IPS-NIHi11 (cell line): ENCODE data around the gene PFN3.
"Not testable (repeated sequence)": the region's sequence is repeated elsewhere in the genome, so short reads cannot be mapped to it uniquely, and the experiment has no call there.

Experiments
- DNase-seq: peaks from one replicate; pipeline ENCODE4 v3.0.0; 2012; ENCODE audit warnings: mixed read lengths, low spot score

The PFN3 gene

GRCh38 chr5:177393206-177393765 lies 7.2 kb downstream of the PFN3 start:
- DNase-seq, result no peak

GRCh38 chr5:177392765-177393164 lies 7.7 kb downstream of the PFN3 start:
- no peak for DNase-seq

GRCh38 chr5:177390363-177391300 lies 9.8 kb downstream of the PFN3 start:
- peak; percentile 96 for DNase-seq

GRCh38 chr5:177389241-177390169 lies 11.0 kb downstream of the PFN3 start:
- DNase-seq, result no peak

GRCh38 chr5:177388521-177389052 lies 11.9 kb downstream of the PFN3 start:
- DNase-seq, result no peak

GRCh38 chr5:177387405-177387804 lies 13.1 kb downstream of the PFN3 start:
- DNase-seq, result no peak

- DNase-seq, result no peak
Observed at GRCh38 chr5:177386542-177386941, 13.9 kb downstream of the PFN3 start.

GRCh38 chr5:177385720-177386119 lies 14.7 kb downstream of the PFN3 start:
- no peak for DNase-seq

GRCh38 chr5:177384134-177384533 lies 16.3 kb downstream of the PFN3 start, which contains the start of gene SLC34A1:
Gene SLC34A1 (plus strand): TSS chr5:177384434. CDS start chr5:177385742, 1,308 bp downstream.
- DNase-seq, result no peak

GRCh38 chr5:177383181-177383580 lies 17.3 kb downstream of the PFN3 start:
- DNase-seq, result no peak

- DNase-seq, result peak; percentile 56
Observed at GRCh38 chr5:177382423-177383029, 17.9 kb downstream of the PFN3 start.

- no peak for DNase-seq
Observed at GRCh38 chr5:177380805-177381126, 19.7 kb downstream of the PFN3 start.

GRCh38 chr5:177378884-177379883 lies 21.3 kb downstream of the PFN3 start:
- DNase-seq, result no peak

GRCh38 chr5:177377851-177378776 lies 22.3 kb downstream of the PFN3 start:
- DNase-seq, result no peak

- DNase-seq, result no peak
Observed at GRCh38 chr5:177376107-177376506, 24.4 kb downstream of the PFN3 start.

- not testable (repeated sequence) for DNase-seq
Observed at GRCh38 chr5:177375516-177375915, 24.9 kb downstream of the PFN3 start.

GRCh38 chr5:177374211-177374610 lies 26.2 kb downstream of the PFN3 start:
- no peak for DNase-seq

GRCh38 chr5:177373806-177374205 lies 26.7 kb downstream of the PFN3 start:
- DNase-seq, result peak; percentile 58

GRCh38 chr5:177372910-177373309 lies 27.6 kb downstream of the PFN3 start:
- no peak for DNase-seq
